GM19395 (cell line): ENCODE results near the gene KCNMA1.
"Not testable (repeated sequence)": the region's sequence is repeated elsewhere in the genome, so short reads cannot be mapped to it uniquely, and the experiment has no call there.

ENCODE experiments used
- ATAC-seq: cut with Tn5 transposase; IDR thresholded peaks from one replicate; pipeline ENCODE4 v1.9.1; 2021; ENCODE audit warnings: mild to moderate bottlenecking, moderate library complexity; ENCODE audit not compliant: unreplicated experiment

Gene KCNMA1

DNA sequence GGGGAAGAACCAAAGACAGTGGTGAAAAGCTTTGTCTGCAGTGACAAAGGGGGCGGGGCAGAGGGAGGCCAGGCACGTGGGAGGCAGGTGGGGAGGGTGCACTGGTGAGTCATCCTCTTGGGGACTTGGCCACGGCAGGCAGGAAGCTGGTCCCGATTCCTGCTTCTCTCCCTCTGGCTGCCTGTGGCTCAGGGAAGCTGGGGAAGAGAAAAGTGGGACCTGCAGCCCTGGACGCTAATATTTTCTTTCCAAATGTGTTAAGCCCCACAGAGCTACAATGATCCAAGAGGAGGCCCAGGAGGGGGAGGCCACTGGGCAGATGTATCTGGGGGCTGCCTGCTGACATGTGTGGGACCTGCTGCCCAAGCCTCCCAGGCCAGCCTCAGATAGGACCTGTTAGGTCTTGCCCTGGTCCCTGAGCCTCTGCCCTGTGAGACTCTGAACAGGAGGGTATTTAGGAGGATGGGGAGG lies 231.8 kb downstream of the KCNMA1 start:
- ATAC-seq = no peak

DNA sequence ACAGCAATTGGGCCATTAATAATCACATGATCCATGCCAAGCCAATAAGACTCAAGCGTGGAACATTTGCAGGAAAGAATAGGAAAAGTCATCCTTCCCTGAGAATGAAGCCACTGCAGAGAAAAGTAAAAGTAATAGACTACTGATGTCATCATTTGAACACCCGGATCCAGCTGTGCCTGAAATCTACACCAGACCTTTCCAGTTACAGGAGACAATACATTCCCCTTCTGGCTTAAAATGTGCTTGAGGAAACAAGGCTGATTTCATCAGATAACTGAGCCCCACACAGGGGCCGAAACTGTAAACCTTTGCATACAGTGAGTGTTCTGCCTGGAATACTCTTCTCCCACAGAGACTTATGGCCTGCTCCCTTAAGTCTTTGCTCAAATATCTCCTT lies 232.8 kb downstream of the KCNMA1 start:
- no peak for ATAC-seq

GRCh38 chr10:77403761-77404160 lies 233.8 kb downstream of the KCNMA1 start:
- no peak for ATAC-seq

DNA sequence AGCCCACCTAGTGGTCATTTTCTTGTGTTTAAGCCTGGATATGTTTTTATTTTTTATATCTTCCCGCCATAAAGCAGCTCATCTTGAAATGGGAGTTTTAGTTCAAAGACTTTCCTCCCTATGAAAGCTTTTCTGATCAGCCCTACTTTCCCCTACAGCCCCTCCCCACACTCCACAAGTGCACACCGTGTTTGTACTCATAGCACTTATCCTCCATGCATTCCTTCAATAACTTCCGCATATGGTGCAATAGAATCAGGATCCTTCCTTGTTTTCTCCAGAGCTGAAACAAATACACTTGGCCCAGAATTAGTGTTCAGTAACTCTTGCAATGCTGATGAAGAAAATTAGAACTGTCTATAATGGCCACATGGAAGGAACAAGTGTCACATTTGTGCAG lies 235.9 kb downstream of the KCNMA1 start:
- ATAC-seq = no peak

- no peak for ATAC-seq
Measured at GRCh38 chr10:77400033-77400432, 237.6 kb downstream of the KCNMA1 start.

DNA sequence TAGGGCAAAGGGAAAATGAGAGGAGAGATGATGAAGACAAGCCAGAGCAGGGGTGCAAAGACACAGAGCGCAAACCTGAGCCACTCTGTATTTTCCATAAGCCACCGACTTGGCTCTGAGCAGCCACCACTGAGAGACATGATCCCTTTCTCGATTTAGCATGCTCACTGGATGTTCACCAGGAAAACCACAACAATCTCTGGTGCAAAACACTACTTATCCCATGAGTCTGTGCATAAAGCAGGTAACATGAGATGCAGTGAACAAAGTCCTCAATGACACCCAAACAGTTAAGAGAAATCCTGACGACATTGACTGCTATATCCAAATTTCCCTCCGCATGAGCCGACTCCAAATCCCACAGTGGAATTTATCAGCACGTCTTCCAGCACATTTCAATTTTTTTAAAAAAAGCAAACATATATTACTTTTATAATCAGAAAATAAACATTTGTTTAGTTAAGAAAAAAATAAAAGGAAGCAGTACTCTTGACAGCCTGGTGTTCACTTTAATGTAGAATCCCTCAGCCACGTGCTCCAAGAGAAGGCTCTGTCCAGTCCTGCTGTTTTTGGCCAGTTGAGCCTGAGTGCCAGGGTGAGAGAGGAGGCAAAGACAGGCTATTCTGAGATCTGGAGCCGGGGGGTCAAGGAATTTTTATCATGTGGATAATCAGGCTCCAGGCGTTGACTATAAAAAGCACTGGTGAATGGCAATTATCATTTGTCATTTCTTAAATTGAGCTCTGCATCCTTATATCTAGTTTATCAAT lies 238.4 kb downstream of the KCNMA1 start:
- ATAC-seq = no peak

- ATAC-seq = no peak
Measured at GRCh38 chr10:77398558-77398957, 239.1 kb downstream of the KCNMA1 start.

- no peak for ATAC-seq
Measured at GRCh38 chr10:77397103-77397502, 240.5 kb downstream of the KCNMA1 start.

- no peak for ATAC-seq
Measured at GRCh38 chr10:77396290-77396689, 241.3 kb downstream of the KCNMA1 start.

DNA sequence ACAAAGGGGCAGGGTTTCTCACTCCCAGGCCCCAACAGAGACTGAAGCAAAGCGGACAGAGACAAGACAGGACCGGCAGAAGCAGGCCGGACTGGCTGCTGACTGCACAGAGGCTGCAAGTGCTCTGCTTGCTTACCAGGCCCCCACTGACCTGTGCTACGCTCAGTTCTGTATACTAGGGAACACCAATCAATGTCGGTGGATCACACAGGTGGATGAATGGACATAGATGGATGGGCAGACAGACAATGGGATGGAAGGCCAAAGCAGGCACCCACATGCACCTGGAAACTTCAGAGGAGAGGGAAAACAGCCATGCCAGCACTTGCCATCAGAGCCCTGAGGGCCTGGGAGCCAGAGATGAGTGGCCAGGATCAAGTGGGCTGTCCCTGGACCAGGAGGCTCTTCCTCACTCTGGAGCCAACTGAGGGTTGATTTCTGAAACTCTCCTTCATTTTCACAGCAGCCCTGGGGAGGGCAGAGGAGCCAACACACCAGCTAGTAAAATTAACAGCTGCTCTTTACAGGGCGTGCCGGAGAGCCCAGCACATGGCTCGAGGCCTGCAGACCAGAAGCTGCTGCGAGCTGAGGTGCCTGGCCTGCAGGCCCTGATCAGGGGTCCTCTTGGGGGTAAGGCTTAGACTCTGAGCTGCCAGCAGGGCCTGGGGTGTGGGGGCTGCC lies 243.6 kb downstream of the KCNMA1 start:
- no peak for ATAC-seq

- no peak for ATAC-seq
Measured at GRCh38 chr10:77393411-77393810, 244.2 kb downstream of the KCNMA1 start.

DNA sequence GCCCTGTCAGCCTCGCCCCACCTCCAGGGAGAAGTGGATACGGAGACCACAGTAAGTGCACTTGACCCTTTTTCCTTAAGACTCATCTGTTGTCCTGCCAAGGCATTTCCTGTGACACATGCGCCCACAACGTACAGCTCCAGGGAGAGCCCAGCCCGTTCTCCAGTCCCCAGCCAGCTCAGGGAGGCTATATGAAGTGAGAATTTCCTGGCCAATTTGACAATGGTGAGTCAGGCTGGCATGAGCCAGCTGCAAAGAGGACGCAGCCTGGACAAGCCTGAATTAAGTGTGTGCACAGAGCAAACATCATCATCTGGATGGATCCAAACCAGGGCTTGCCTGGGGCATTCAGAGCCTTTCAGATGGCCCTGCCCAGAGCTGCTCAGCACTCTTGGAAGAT lies 244.8 kb downstream of the KCNMA1 start:
- no peak for ATAC-seq

- no peak for ATAC-seq
Measured at GRCh38 chr10:77392236-77392721, 245.3 kb downstream of the KCNMA1 start.

DNA sequence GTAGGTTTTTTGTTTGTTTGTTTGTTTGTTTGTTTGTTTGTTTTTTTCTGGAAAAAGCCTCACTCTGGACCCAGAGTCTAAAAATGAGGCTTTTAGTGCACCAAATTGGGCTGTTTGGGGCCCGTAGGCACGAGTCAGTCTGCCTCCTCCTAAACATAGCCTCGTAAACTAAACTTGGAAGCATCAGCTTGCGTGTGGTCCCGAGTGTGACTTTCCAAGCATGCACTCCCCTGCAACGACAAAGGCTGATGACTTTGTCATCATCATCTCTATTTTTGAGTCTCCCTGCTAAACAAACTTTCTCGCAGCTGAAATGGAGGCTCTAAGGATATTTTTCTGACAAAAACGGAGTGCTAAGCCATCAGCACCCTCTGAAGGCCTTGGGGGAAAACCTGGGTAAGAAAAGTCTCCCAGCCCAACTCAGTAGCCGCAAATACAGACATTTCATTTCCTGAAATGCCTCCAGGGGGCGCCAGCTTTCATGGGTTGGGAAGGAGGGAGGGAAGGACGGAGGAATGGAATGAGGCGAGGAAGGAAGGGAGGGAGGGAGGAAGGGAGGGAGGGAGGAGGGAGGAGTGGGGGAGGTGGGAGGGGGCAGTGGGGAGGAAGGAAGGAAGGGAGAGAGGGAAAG lies 245.9 kb downstream of the KCNMA1 start:
- ATAC-seq = no peak

GRCh38 chr10:77390481-77390891 lies 247.1 kb downstream of the KCNMA1 start:
- ATAC-seq = no peak

DNA sequence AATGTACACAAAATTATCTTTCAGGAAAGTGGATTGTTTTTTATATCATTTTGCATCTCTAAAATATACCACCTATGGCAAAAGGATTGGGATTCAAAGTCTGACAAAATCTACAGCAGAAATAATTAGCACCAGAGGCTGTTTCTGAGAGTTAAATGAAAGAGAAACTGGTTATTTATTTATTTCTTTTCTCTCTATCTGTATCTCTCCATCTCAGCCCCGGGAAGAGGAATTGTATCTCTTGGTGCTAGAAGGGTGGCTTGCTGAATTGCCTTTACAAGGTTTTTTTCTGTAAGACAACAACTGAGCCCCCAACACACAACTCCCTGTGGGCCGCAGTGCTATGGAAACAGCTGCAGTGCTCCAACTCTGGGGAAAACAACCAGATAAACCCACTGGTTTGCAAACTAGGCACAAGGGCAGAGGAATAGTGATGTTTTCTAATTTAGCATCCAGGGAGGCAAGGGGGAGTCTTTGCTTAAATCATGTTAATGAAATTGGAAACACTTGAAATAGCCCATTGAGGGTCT lies 249.0 kb downstream of the KCNMA1 start:
- ATAC-seq = no peak

- ATAC-seq = not testable (repeated sequence)
Measured at GRCh38 chr10:77387701-77388100, 249.9 kb downstream of the KCNMA1 start.

DNA sequence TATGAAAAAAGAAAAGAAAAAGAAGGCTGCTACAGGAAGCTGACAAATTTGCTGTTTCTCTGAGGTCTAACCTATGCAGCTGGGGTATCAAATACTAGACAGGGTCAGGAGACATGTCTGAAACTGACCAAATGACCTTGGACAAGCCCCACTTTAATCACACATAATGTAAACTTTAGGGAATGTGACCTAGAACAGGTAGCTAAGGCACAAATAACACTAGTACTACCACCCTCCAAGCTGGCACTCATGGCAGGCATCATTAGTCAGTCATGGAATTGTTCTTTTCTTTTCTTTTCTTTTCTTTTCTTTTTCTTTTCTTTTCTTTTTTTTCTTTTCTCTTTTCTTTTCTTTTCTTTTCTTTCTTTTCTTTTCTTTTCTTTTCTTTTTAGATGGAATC lies 250.4 kb downstream of the KCNMA1 start:
- no peak for ATAC-seq

GRCh38 chr10:77386838-77387237 lies 250.8 kb downstream of the KCNMA1 start:
- ATAC-seq = no peak

DNA sequence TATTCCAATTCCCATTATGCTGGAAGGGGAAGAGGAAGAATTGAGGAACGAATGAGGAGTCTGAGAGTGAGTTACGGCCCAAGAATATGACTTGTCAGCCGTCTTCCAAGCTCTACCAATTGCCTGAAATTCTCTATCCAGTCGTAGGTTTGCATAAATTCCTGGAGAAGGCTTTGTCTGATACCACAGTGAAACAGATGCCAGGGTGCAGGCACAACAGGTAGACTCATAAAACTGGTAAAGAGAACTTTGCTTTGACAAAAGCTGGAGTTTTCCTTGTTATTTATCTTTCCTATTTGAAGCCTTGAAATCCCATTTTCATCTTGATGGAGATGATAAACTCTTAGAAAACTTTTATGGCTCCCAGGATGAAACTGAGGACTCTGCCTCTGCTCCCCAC lies 251.2 kb downstream of the KCNMA1 start:
- ATAC-seq = no peak

GRCh38 chr10:77385315-77385714 lies 252.3 kb downstream of the KCNMA1 start:
- ATAC-seq = no peak
